ENCODE results near the gene SLC12A4.

DNA sequence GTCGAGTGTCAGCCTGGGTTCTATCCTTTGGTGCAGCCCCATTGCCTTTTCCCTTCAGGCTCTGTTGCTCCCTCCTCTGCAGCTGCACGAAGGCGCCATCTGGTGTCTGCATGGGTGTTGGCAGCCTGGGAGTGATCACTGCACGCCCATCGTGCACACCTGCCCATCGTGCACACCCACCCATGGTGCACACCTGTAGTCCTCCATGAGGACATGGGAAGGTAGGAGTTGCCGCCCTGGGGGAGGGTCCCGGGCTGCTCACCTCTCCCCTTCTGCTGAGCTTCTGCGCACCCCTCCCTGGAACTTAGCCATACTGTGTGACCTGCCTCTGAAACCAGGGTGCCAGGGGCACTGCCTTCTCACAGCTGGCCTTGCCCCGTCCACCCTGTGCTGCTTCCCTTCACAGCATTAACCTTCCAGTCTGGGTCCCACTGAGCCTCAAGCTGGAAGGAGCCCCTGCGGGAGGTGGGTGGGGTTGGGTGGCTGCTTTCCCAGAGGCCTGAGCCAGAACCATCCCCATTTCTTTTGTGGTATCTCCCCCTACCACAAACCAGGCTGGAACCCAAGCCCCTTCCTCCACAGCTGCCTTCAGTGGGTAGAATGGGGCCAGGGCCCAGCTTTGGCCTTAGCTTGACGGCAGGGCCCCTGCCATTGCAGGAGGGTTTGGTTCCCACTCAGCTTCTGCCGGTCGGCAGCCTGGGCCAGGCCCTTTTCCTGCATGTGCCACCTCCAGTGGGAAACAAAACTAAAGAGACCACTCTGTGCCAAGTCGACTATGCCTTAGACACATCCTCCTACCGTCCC lies 39.7 kb downstream of the SLC12A4 start:
- TF ChIP-seq, protein P1, sequence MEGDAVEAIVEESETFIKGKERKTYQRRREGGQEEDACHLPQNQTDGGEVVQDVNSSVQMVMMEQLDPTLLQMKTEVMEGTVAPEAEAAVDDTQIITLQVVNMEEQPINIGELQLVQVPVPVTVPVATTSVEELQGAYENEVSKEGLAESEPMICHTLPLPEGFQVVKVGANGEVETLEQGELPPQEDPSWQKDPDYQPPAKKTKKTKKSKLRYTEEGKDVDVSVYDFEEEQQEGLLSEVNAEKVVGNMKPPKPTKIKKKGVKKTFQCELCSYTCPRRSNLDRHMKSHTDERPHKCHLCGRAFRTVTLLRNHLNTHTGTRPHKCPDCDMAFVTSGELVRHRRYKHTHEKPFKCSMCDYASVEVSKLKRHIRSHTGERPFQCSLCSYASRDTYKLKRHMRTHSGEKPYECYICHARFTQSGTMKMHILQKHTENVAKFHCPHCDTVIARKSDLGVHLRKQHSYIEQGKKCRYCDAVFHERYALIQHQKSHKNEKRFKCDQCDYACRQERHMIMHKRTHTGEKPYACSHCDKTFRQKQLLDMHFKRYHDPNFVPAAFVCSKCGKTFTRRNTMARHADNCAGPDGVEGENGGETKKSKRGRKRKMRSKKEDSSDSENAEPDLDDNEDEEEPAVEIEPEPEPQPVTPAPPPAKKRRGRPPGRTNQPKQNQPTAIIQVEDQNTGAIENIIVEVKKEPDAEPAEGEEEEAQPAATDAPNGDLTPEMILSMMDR (IDR thresholded peaks at IDR 0.05) = peak; percentile 76 to 90 (median 85)
- TF ChIP-seq POLR2A (IDR thresholded peaks at IDR 0.05) = no peak

All from transverse colon (tissue), 3 donors.